SK-N-SH treated with all-trans-retinoic acid at 6 μM for 48 hours (cell line): Measurements from ENCODE around the gene ANKRD17.

Experiments
- ARNTL ChIP-seq: fragments of 450-650 bp; formaldehyde crosslinking; IDR thresholded peaks from 2 replicates; pipeline ENCODE4 v1.5.0; 2020; ENCODE audit warnings: low read depth, mild to moderate bottlenecking, moderate library complexity, borderline replicate concordance
- CSDC2 ChIP-seq: fragments of 250-450 bp; sonication (Bioruptor Pico); IDR thresholded peaks from 2 replicates; pipeline ENCODE4 v1.5.0; 2020; ENCODE audit warnings: mild to moderate bottlenecking, moderate library complexity
- ESRRG ChIP-seq: fragments of 250-450 bp; sonication (Bioruptor Pico); IDR thresholded peaks from 2 replicates; pipeline ENCODE4 v1.6.1; 2021; ENCODE audit warnings: mild to moderate bottlenecking
- RARB ChIP-seq: fragments of 250-450 bp; sonication (Bioruptor Pico); IDR thresholded peaks from 2 replicates; pipeline ENCODE4 v1.8.0; 2021; ENCODE audit warnings: mild to moderate bottlenecking, moderate library complexity
- SNAI2 ChIP-seq: fragments of 250-450 bp; sonication (Bioruptor Pico); IDR thresholded peaks from 2 replicates; pipeline ENCODE4 v1.5.0; 2020; ENCODE audit warnings: mild to moderate bottlenecking, moderate library complexity
- TCF4 ChIP-seq: fragments of 250-450 bp; sonication (Bioruptor Pico); IDR thresholded peaks from 2 replicates; pipeline ENCODE4 v1.8.0; 2021; ENCODE audit warnings: mild to moderate bottlenecking, moderate library complexity, borderline replicate concordance
- TOX ChIP-seq: fragments of 250-450 bp; sonication (Bioruptor Pico); IDR thresholded peaks from 2 replicates; pipeline ENCODE4 v1.8.0; 2021; ENCODE audit warnings: mild to moderate bottlenecking, moderate library complexity, borderline replicate concordance
- ZC3H10 ChIP-seq: fragments of 250-450 bp; sonication (Bioruptor Pico); IDR thresholded peaks from 2 replicates; pipeline ENCODE4 v1.5.1; 2021; ENCODE audit warnings: mild to moderate bottlenecking, moderate library complexity
- ZFP3 ChIP-seq: fragments of 250-450 bp; sonication (Bioruptor Pico); IDR thresholded peaks from 2 replicates; pipeline ENCODE4 v1.5.0; 2020; ENCODE audit warnings: mild to moderate bottlenecking, moderate library complexity
- ZNF70 ChIP-seq: fragments of 450-650 bp; formaldehyde crosslinking; IDR thresholded peaks from 2 replicates; pipeline ENCODE4 v1.5.0; 2020; ENCODE audit warnings: mild to moderate bottlenecking, moderate library complexity
- TF ChIP-seq, protein P1 (sequence below): fragments of 250-450 bp; sonication (Bioruptor Pico); IDR thresholded peaks from 2 replicates; pipeline ENCODE4 v1.8.0; 2020; ENCODE audit warnings: mild to moderate bottlenecking, moderate library complexity, borderline replicate concordance

DNA sequence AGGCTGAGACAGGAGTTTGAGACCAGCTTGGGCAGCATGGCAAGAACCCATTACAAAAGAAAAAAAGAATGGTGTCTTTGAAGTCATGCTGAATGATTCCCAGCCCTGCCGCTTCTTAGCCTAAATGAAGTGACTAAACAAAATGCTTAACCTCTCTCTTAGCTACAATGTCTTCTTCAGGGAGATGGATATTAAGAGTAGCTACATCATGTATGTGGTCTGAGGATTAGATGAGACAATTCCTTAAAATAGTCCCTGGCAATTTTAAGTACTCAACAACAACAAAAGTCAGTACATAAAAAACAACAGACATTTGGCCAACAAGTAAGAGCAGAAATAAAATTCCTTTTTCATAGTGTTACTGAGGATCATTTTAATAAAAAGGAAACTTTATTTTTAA is 124.8 kb downstream of the ANKRD17 start:
- TF ChIP-seq, protein P1, sequence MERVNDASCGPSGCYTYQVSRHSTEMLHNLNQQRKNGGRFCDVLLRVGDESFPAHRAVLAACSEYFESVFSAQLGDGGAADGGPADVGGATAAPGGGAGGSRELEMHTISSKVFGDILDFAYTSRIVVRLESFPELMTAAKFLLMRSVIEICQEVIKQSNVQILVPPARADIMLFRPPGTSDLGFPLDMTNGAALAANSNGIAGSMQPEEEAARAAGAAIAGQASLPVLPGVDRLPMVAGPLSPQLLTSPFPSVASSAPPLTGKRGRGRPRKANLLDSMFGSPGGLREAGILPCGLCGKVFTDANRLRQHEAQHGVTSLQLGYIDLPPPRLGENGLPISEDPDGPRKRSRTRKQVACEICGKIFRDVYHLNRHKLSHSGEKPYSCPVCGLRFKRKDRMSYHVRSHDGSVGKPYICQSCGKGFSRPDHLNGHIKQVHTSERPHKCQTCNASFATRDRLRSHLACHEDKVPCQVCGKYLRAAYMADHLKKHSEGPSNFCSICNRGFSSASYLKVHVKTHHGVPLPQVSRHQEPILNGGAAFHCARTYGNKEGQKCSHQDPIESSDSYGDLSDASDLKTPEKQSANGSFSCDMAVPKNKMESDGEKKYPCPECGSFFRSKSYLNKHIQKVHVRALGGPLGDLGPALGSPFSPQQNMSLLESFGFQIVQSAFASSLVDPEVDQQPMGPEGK = no peak
- TF ChIP-seq ARNTL (no peak), ESRRG (CRISPR knock-in tag) (no peak), TCF4 (CRISPR knock-in tag) (no peak), TOX (CRISPR knock-in tag) (no peak), CSDC2 (no peak), ZFP3 (no peak), SNAI2 (no peak), RARB (CRISPR knock-in tag) (no peak), ZNF70 (no peak), ZC3H10 (CRISPR knock-in tag) (no peak)
